Stimulated activated CD4-positive, alpha-beta T cell treated with anti-CD3 and anti-CD28 coated beads, Interleukin-1b, Interleukin-23, amount 100 ng/mL, for 48 hours (primary cell): ENCODE measurements around the gene RGMA.
"Not testable (repeated sequence)": the region's sequence is repeated elsewhere in the genome, so short reads cannot be mapped to it uniquely, and the experiment has no call there.

Experiments used
- DNase-seq: peaks from one replicate; pipeline ENCODE4 v3.0.0-alpha.2; 2020

Gene RGMA

GRCh38 chr15:93046120-93046519 lies 42.9 kb downstream of the RGMA start:
- no peak for DNase-seq

- no peak for DNase-seq
These were observed 43.7 kb downstream of the RGMA start for GRCh38 chr15:93045191-93045785.

- DNase-seq, result no peak
These were observed 44.5 kb downstream of the RGMA start for GRCh38 chr15:93044301-93045190.

- DNase-seq, result no peak
These were observed 45.2 kb downstream of the RGMA start for GRCh38 chr15:93043621-93044300.

GRCh38 chr15:93042691-93043378 lies 46.2 kb downstream of the RGMA start:
- DNase-seq, result no peak

- DNase-seq, result no peak
These were observed 46.8 kb downstream of the RGMA start for GRCh38 chr15:93042211-93042610.

- DNase-seq, result no peak
These were observed 47.9 kb downstream of the RGMA start for GRCh38 chr15:93041159-93041547.

GRCh38 chr15:93040288-93041158 lies 48.5 kb downstream of the RGMA start:
- no peak for DNase-seq

- not testable (repeated sequence) for DNase-seq
These were observed 49.3 kb downstream of the RGMA start for GRCh38 chr15:93039562-93040287.

GRCh38 chr15:93037820-93038705 lies 50.9 kb downstream of the RGMA start:
- no peak for DNase-seq

- DNase-seq, result no peak
These were observed 51.8 kb downstream of the RGMA start for GRCh38 chr15:93036951-93037819.

GRCh38 chr15:93035953-93036810 lies 52.8 kb downstream of the RGMA start:
- peak; percentile 47 for DNase-seq

- DNase-seq, result no peak
These were observed 53.7 kb downstream of the RGMA start for GRCh38 chr15:93035092-93035915.

GRCh38 chr15:93034512-93034911 lies 54.5 kb downstream of the RGMA start:
- no peak for DNase-seq

- DNase-seq, result no peak
These were observed 55.5 kb downstream of the RGMA start for GRCh38 chr15:93033434-93034045.

GRCh38 chr15:93032515-93033206 lies 56.4 kb downstream of the RGMA start:
- not testable (repeated sequence) for DNase-seq
